Neural progenitor cell (in vitro differentiated cells): ENCODE results near the gene IPO8. TPM values are rescaled to one million over a fixed set of nuclear protein-coding genes. Genes with fewer than 3 reads are reported as not detected.

Experiments used
- DNase-seq: peaks from one replicate; pipeline ENCODE4 v3.0.0-alpha.2; 2016; ENCODE audit warnings: low spot score
- H2AFZ ChIP-seq: fragments of 200-600 bp; sonication (generic); replicated peaks from 2 replicates; pipeline ENCODE4 v1.6.1; 2016; ENCODE audit warnings: antibody characterized with exemption
- H3F3A ChIP-seq: fragments of 200-600 bp; sonication (generic); 2 replicates; pipeline ENCODE4 v1.6.1; 2016; ENCODE audit warnings: antibody characterized with exemption, low read depth
- H3K27ac ChIP-seq: fragments of 200-600 bp; sonication (generic); 2 replicates; pipeline ENCODE4 v1.5.1; 2016; ENCODE audit warnings: mild to moderate bottlenecking
- H3K27me3 ChIP-seq: fragments of 200-600 bp; sonication (generic); 2 replicates; pipeline ENCODE4 v1.6.1; 2016; ENCODE audit warnings: mild to moderate bottlenecking, moderate library complexity
- H3K36me3 ChIP-seq: fragments of 200-600 bp; sonication (generic); 2 replicates; pipeline ENCODE4 v1.5.1; 2016
- H3K4me1 ChIP-seq: fragments of 200-600 bp; sonication (generic); 2 replicates; pipeline ENCODE4 v1.6.1; 2016; ENCODE audit warnings: mixed run types
- H3K4me2 ChIP-seq: fragments of 200-600 bp; sonication (generic); 2 replicates; pipeline ENCODE4 v1.6.1; 2016
- H3K4me3 ChIP-seq: fragments of 200-600 bp; sonication (generic); 2 replicates; pipeline ENCODE4 v1.5.1; 2016
- H3K79me2 ChIP-seq: fragments of 200-600 bp; sonication (generic); 2 replicates; pipeline ENCODE4 v1.6.1; 2016; ENCODE audit warnings: low read depth
- H3K9ac ChIP-seq: fragments of 200-600 bp; sonication (generic); 2 replicates; pipeline ENCODE4 v1.6.1; 2016
- H3K9me3 ChIP-seq: fragments of 200-600 bp; sonication (generic); 2 replicates; pipeline ENCODE4 v1.5.1; 2016; ENCODE audit warnings: low read depth
- H4K20me1 ChIP-seq: fragments of 200-600 bp; sonication (generic); 2 replicates; pipeline ENCODE4 v1.6.1; 2016; ENCODE audit warnings: low read depth
- H3K27ac Mint-ChIP-seq: 3 replicates; pipeline ENCODE4 v1.8.0; 2021; ENCODE audit warnings: mixed read lengths
- H3K27me3 Mint-ChIP-seq: 2 replicates; pipeline ENCODE4 v1.8.0; 2022; ENCODE audit warnings: low read depth, mild to moderate bottlenecking, inconsistent platforms, moderate library complexity, mixed read lengths; ENCODE audit not compliant: insufficient read depth
- H3K36me3 Mint-ChIP-seq: 3 replicates; pipeline ENCODE4 v1.8.0; 2021; ENCODE audit warnings: mixed read lengths
- H3K4me1 Mint-ChIP-seq: 3 replicates; pipeline ENCODE4 v1.8.0; 2021; ENCODE audit warnings: mixed read lengths
- H3K4me3 Mint-ChIP-seq: 3 replicates; pipeline ENCODE4 v1.8.0; 2021; ENCODE audit warnings: mild to moderate bottlenecking, moderate library complexity, mixed read lengths
- H3K9me3 Mint-ChIP-seq: 3 replicates; pipeline ENCODE4 v1.8.0; 2020; ENCODE audit warnings: mixed read lengths
- CTCF ChIP-seq: fragments of 200-600 bp; sonication (generic); IDR thresholded peaks from 2 replicates; pipeline ENCODE4 v1.5.1; 2017; ENCODE audit warnings: antibody characterized with exemption, mild to moderate bottlenecking
- EZH2 ChIP-seq: fragments of 200-600 bp; sonication (generic); IDR thresholded peaks from 2 replicates; pipeline ENCODE4 v1.6.1; 2017; ENCODE audit warnings: antibody characterized with exemption, mild to moderate bottlenecking, moderate library complexity
- EZH2phosphoT487 ChIP-seq: fragments of 200-600 bp; sonication (generic); IDR thresholded peaks from 2 replicates; pipeline ENCODE4 v1.6.1; 2017; ENCODE audit warnings: antibody characterized with exemption
- total RNA-seq: library from RNA; depleted of rRNA; stranded (reverse); fragments of >200 nt; gene quantifications from 2 replicates; pipeline ENCODE4 v1.2.3, GENCODE V29; 2015; ENCODE audit warnings: low replicate concordance

Gene IPO8
- total RNA-seq, 1 donor from 2014 or later, result 54.5 TPM

GRCh38 chr12:30694412-30695198 is 1.1 kb downstream of the IPO8 start:
- Histone ChIP-seq H4K20me1 (peaks cover 17% of the 10 kb centered on the region), H3K27me3 (no peaks in the 10 kb centered on the region), H3K27ac (no peak overlapping the region), H3K4me1 (peaks cover 11% of the 10 kb centered on the region), H3K79me2 (peaks cover 41% of the 10 kb centered on the region), H3K4me3 (peak overlapping the region; percentile 96), H3K4me2 (peak overlapping the region; percentile 99), H3K36me3 (no peaks in the 10 kb centered on the region), H3K9me3 (no peaks in the 10 kb centered on the region), H3F3A (peaks cover 8% of the 10 kb centered on the region), H2AFZ (peak overlapping the region; percentile 100), H3K9ac (peak overlapping the region; percentile 61)
- Mint-ChIP-seq H3K4me1 (peaks cover 22% of the 10 kb centered on the region), H3K9me3 (no peaks in the 10 kb centered on the region), H3K36me3 (no peaks in the 10 kb centered on the region), H3K27ac (peak overlapping the region; percentile 96), H3K27me3 (peaks cover 2% of the 10 kb centered on the region), H3K4me3 (peak overlapping the region; percentile 97)
- peak; percentile 64 for DNase-seq
- no peak for TF ChIP-seq EZH2phosphoT487
- TF ChIP-seq EZH2, result no peak
- no peak for TF ChIP-seq CTCF

GRCh38 chr12:30692470-30692869 is 3.2 kb downstream of the IPO8 start:
- Histone ChIP-seq H3F3A (peaks cover 8% of the 10 kb centered on the region), H3K27ac (no peak overlapping the region), H3K9ac (no peak overlapping the region), H3K4me3 (no peak overlapping the region), H3K79me2 (peaks cover 41% of the 10 kb centered on the region), H3K4me1 (peaks cover 11% of the 10 kb centered on the region), H3K36me3 (no peaks in the 10 kb centered on the region), H3K4me2 (no peak overlapping the region), H4K20me1 (peaks cover 17% of the 10 kb centered on the region), H3K9me3 (no peaks in the 10 kb centered on the region), H3K27me3 (no peaks in the 10 kb centered on the region), H2AFZ (no peak overlapping the region)
- DNase-seq, result no peak
- Mint-ChIP-seq H3K36me3 (no peaks in the 10 kb centered on the region), H3K4me1 (peaks cover 22% of the 10 kb centered on the region), H3K9me3 (no peaks in the 10 kb centered on the region), H3K4me3 (no peak overlapping the region), H3K27ac (no peak overlapping the region), H3K27me3 (peaks cover 2% of the 10 kb centered on the region)
- no peak for TF ChIP-seq CTCF
- TF ChIP-seq EZH2phosphoT487, result no peak
- no peak for TF ChIP-seq EZH2

GRCh38 chr12:30691122-30691879 is 4.4 kb downstream of the IPO8 start:
- H3K9ac ChIP-seq, result no peak overlapping the region
- Mint-ChIP-seq H3K36me3 (no peaks in the 10 kb centered on the region), H3K4me1 (peaks cover 20% of the 10 kb centered on the region), H3K27ac (no peak overlapping the region), H3K9me3 (no peaks in the 10 kb centered on the region), H3K4me3 (no peak overlapping the region), H3K27me3 (peaks cover 2% of the 10 kb centered on the region)
- no peak overlapping the region for H3K4me2 ChIP-seq
- no peak overlapping the region for H2AFZ ChIP-seq
- H4K20me1 ChIP-seq, result peaks cover 17% of the 10 kb centered on the region
- H3K27ac ChIP-seq, result no peak overlapping the region
- no peaks in the 10 kb centered on the region for H3K27me3 ChIP-seq
- H3K36me3 ChIP-seq, result no peaks in the 10 kb centered on the region
- H3F3A ChIP-seq, result peaks cover 8% of the 10 kb centered on the region
- no peak for TF ChIP-seq EZH2phosphoT487
- no peak for TF ChIP-seq EZH2
- TF ChIP-seq CTCF, result no peak
- peaks cover 11% of the 10 kb centered on the region for H3K4me1 ChIP-seq
- no peak overlapping the region for H3K4me3 ChIP-seq
- H3K79me2 ChIP-seq, result peaks cover 41% of the 10 kb centered on the region
- H3K9me3 ChIP-seq, result no peaks in the 10 kb centered on the region
- DNase-seq, result no peak
